Gastrocnemius medialis (tissue), 4 donors: Measurements from ENCODE around the gene CNOT4. TPM values are rescaled to one million over a fixed set of nuclear protein-coding genes. Genes with fewer than 3 reads are reported as not detected.
A peak's percentile ranks its signal among the peaks of the same experiment; 100 is the strongest.

ENCODE experiments used
- ATAC-seq, 2 donors: fragments of 150-250 bp; one replicate each; pipeline ENCODE4 v1.9.1; 2016
- DNase-seq, 2 donors: peaks; one replicate each; pipeline ENCODE4 v3.0.0-alpha.2; 2019
- H3K27ac ChIP-seq, 4 donors: fragments of 200-600 bp; sonication (generic); 1 replicate in 1 of 4; 2 replicates in 3 of 4; pipeline ENCODE4 v1.5.1; 2016 to 2018; ENCODE audit warnings: mild to moderate bottlenecking in 2 of 4, moderate library complexity in 1 of 4
- H3K27me3 ChIP-seq, 3 donors: fragments of 200-600 bp; sonication (generic) in 2 of 3; 1 replicate in 1 of 3; 2 replicates in 2 of 3; pipeline versions ENCODE4 v1.5.1 to v1.6.0; 2016 to 2019; ENCODE audit warnings: mild to moderate bottlenecking in 1 of 3, moderate library complexity in 1 of 3
- H3K36me3 ChIP-seq, 2 donors: fragments of 200-600 bp; sonication (generic) in 1 of 2; one replicate each; pipeline ENCODE4 v1.5.1; 2017 to 2018
- H3K4me1 ChIP-seq, 2 donors: fragments of 200-600 bp; sonication (generic) in 1 of 2; one replicate each; pipeline ENCODE4 v1.5.1; 2016 to 2017; ENCODE audit warnings: mild to moderate bottlenecking in 2 of 2
- H3K4me3 ChIP-seq, 4 donors: fragments of 200-600 bp; sonication (generic) in 3 of 4; 1 replicate in 1 of 4; 2 replicates in 3 of 4; pipeline ENCODE4 v1.5.1; 2016 to 2019; ENCODE audit warnings: mild to moderate bottlenecking in 2 of 4
- H3K9me3 ChIP-seq, 3 donors: fragments of 200-600 bp; sonication (generic) in 2 of 3; 1 replicate in 1 of 3; 2 replicates in 2 of 3; pipeline ENCODE4 v1.5.1; 2016 to 2019
- CTCF ChIP-seq, 5 experiments: fragments of 450-650 bp in 3 of 5; fragments of 200-600 bp in 2 of 5; sonication (generic) in 2 of 5; IDR thresholded peaks in 4 of 5; conservative IDR thresholded peaks in 1 of 5; 1 replicate in 4 of 5; 2 replicates in 1 of 5; pipeline ENCODE4 v1.5.1; 2016 to 2019; ENCODE audit warnings: antibody characterized with exemption in 5 of 5, mild to moderate bottlenecking in 3 of 5, moderate library complexity in 3 of 5
- POLR2A ChIP-seq, 2 donors: fragments of 450-650 bp; IDR thresholded peaks; one replicate each; pipeline ENCODE4 v1.6.1; 2017; ENCODE audit warnings: antibody characterized with exemption in 2 of 2, mild to moderate bottlenecking in 2 of 2, moderate library complexity in 2 of 2
- in situ Hi-C, 4 donors: fragments of 200-750 bp; cut with MboI; loops; one replicate each; pipeline versions ENCODE4 v1.15.0 to v1.8.0; 2017; ENCODE audit warnings: low sequenced_read_pairs in 4 of 4
- intact Hi-C: fragments of 100-400 bp; cut with DNase I; formaldehyde crosslinking; loops from one replicate; pipeline ENCODE4 v1.15.1; 2023; ENCODE audit warnings: low total_unique reads
- total RNA-seq, 4 donors: library from RNA; depleted of rRNA; stranded (reverse); fragments of >200 nt; gene quantifications; one replicate each; pipeline versions ENCODE4 v1.1.0 to v1.2.3, GENCODE V29; 2016

CNOT4 gene
- total RNA-seq, 4 donors from 2014 or later = 25.5 to 38.1 (median 30.7) TPM

- intact Hi-C loops (no loop called here), in situ Hi-C loops (no loop called here)
- H3K9me3 ChIP-seq = no peaks in the 10 kb centered on the region
- peak overlapping the region in 3 of 4 donors; percentile 23 to 33 (median 24) for H3K27ac ChIP-seq
- H3K27me3 ChIP-seq = no peaks in the 10 kb centered on the region
- H3K4me1 ChIP-seq = peaks cover 10 to 22% of the 10 kb centered on the region in 2 donors
- DNase-seq = no peak
- no peak overlapping the region for H3K4me3 ChIP-seq
- ATAC-seq = peak; percentile 81 to 91
- H3K36me3 ChIP-seq = peaks cover 0 to 5% of the 10 kb centered on the region in 2 donors
- no peak for TF ChIP-seq POLR2A (IDR thresholded peaks at IDR 0.05)
- no peak for TF ChIP-seq CTCF (IDR thresholded peaks at IDR 0.05 in 4 of 5, conservative IDR thresholded peaks at IDR 0.05 in 1 of 5)
Measured at GRCh38 chr7:135382173-135382572, 127.7 kb downstream of the CNOT4 start.

- ATAC-seq (no peak), DNase-seq (no peak)
- Histone ChIP-seq H3K4me1 (peaks cover 10 to 22% of the 10 kb centered on the region in 2 donors), H3K9me3 (no peaks in the 10 kb centered on the region), H3K36me3 (no peaks in the 10 kb centered on the region), H3K27ac (peak overlapping the region in 2 of 4 donors; percentile 23 to 24), H3K4me3 (no peak overlapping the region), H3K27me3 (no peaks in the 10 kb centered on the region)
- no peak for TF ChIP-seq CTCF (IDR thresholded peaks at IDR 0.05 in 4 of 5, conservative IDR thresholded peaks at IDR 0.05 in 1 of 5)
- no peak for TF ChIP-seq POLR2A (IDR thresholded peaks at IDR 0.05)
- in situ Hi-C loops (no loop called here), intact Hi-C loops (no loop called here)
Measured at GRCh38 chr7:135381369-135381768, 128.5 kb downstream of the CNOT4 start.

DNA sequence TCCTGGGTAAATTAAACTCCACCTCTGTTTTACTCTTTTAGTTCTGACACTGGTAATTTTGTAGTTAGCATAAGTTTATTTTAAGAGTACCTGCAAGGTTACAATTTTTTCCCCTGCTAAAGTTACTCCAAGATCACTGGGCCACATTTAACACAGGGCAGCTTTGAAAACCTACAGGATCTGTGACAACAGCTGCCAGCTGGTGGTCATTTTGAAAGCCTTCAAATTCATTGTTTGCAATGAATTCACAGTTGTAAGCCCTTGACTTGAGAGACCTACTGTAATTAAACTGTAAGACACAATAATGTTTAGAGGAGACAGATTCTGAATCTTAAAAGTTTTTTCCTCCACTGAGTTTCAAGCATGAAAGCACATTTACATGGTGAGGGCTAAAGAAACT is 129.6 kb downstream of the CNOT4 start:
- DNase-seq = no peak
- intact Hi-C loops (no loop called here), in situ Hi-C loops (no loop called here)
- no peak for ATAC-seq
- Histone ChIP-seq H3K27me3 (no peaks in the 10 kb centered on the region), H3K9me3 (no peaks in the 10 kb centered on the region), H3K4me3 (no peak overlapping the region), H3K36me3 (no peaks in the 10 kb centered on the region), H3K27ac (no peak overlapping the region), H3K4me1 (peaks cover 10 to 22% of the 10 kb centered on the region in 2 donors)
- TF ChIP-seq CTCF (IDR thresholded peaks at IDR 0.05 in 4 of 5, conservative IDR thresholded peaks at IDR 0.05 in 1 of 5) (no peak), POLR2A (IDR thresholded peaks at IDR 0.05) (no peak)

- Histone ChIP-seq H3K4me3 (no peak overlapping the region), H3K27me3 (no peaks in the 10 kb centered on the region), H3K4me1 (peaks cover 4 to 9% of the 10 kb centered on the region in 2 donors), H3K27ac (no peak overlapping the region), H3K9me3 (no peaks in the 10 kb centered on the region), H3K36me3 (no peaks in the 10 kb centered on the region)
- in situ Hi-C loops = no loop called here
- intact Hi-C loops = no loop called here
- ATAC-seq (no peak), DNase-seq (no peak)
- TF ChIP-seq CTCF (IDR thresholded peaks at IDR 0.05 in 4 of 5, conservative IDR thresholded peaks at IDR 0.05 in 1 of 5) (no peak), POLR2A (IDR thresholded peaks at IDR 0.05) (no peak)
Measured at GRCh38 chr7:135377171-135377570, 132.7 kb downstream of the CNOT4 start.
